ENCODE measurements around the gene KIAA1328. TPM values are rescaled to one million over a fixed set of nuclear protein-coding genes. Genes with fewer than 3 reads are reported as not detected.

The KIAA1328 gene
- total RNA-seq, 4 donors from 2014 or later = 11.3 to 26.1 (median 15.3) TPM

GRCh38 chr18:37251679-37252078, 422.8 kb downstream of the KIAA1328 start:
- 69% methylated on average over 3 of the region's 3 CpGs; no CpG with 5 or more reads in 1 of the 2 donors for WGBS, 2 donors (ENCODE audit: low coverage in 1 of 2)
- Histone ChIP-seq H3K4me3 (no peak overlapping the region), H3K4me1 (peaks cover 0 to 15% (median 0%) of the 10 kb centered on the region in 3 donors), H3K27ac (no peak overlapping the region), H3K36me3 (no peaks in the 10 kb centered on the region), H3K27me3 (peaks cover 97% of the 10 kb centered on the region), H3K9me3 (no peaks in the 10 kb centered on the region)
- no peak for ATAC-seq
- no peak for TF ChIP-seq POLR2A (IDR thresholded peaks at IDR 0.05)

- TF ChIP-seq POLR2A (IDR thresholded peaks at IDR 0.05) (no peak), EP300 (IDR thresholded peaks at IDR 0.05) (no peak), POLR2AphosphoS5 (IDR thresholded peaks at IDR 0.05) (no peak)
- TF ChIP-seq, protein P1, sequence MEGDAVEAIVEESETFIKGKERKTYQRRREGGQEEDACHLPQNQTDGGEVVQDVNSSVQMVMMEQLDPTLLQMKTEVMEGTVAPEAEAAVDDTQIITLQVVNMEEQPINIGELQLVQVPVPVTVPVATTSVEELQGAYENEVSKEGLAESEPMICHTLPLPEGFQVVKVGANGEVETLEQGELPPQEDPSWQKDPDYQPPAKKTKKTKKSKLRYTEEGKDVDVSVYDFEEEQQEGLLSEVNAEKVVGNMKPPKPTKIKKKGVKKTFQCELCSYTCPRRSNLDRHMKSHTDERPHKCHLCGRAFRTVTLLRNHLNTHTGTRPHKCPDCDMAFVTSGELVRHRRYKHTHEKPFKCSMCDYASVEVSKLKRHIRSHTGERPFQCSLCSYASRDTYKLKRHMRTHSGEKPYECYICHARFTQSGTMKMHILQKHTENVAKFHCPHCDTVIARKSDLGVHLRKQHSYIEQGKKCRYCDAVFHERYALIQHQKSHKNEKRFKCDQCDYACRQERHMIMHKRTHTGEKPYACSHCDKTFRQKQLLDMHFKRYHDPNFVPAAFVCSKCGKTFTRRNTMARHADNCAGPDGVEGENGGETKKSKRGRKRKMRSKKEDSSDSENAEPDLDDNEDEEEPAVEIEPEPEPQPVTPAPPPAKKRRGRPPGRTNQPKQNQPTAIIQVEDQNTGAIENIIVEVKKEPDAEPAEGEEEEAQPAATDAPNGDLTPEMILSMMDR (IDR thresholded peaks at IDR 0.05) = no peak
- no peak for ATAC-seq
- Histone ChIP-seq H3K27me3 (peaks cover 97% of the 10 kb centered on the region), H3K9me3 (no peaks in the 10 kb centered on the region), H3K27ac (no peak overlapping the region), H3K4me3 (no peak overlapping the region), H3K4me1 (peaks cover 0 to 15% (median 0%) of the 10 kb centered on the region in 3 donors), H3K36me3 (no peaks in the 10 kb centered on the region)
- WGBS, 2 donors (ENCODE audit: low coverage in 1 of 2) = 74 to 82% methylated on average over 3 of the region's 3 CpGs
Observed at GRCh38 chr18:37252342-37252741, 423.4 kb downstream of the KIAA1328 start.

DNA sequence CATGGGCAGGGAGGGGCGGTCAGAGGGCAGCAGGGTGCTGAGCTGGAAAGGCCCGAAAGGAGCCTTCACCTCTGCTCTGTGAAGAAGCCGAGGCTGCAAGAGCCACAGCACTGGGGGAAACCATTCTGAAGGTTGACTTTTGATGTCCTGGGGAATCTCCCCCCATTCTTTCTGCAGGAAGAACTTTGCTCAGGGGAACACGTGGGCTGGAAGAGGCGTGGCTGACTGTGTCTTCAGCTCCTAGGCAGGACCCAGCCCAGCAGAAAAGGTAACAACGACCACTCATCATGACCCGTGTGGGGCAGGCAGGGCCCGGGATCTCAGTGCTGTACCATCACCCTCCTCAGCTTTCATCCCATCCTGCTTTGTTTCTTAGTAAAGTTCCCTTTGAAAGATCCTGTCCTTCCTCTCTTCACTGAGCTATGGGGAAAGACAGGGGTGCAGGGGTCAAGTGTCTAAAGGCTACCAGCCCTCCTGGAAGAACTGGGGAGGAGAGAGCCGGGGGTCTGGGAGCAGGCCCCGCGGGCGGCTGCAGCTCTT, 424.0 kb downstream of the KIAA1328 start:
- TF ChIP-seq POLR2AphosphoS5 (IDR thresholded peaks at IDR 0.05) (no peak), EP300 (IDR thresholded peaks at IDR 0.05) (no peak), POLR2A (IDR thresholded peaks at IDR 0.05) (no peak)
- TF ChIP-seq, protein P1 (IDR thresholded peaks at IDR 0.05) = no peak
- Histone ChIP-seq H3K27me3 (peaks cover 100% of the 10 kb centered on the region), H3K36me3 (no peaks in the 10 kb centered on the region), H3K4me1 (peaks cover 0 to 15% (median 0%) of the 10 kb centered on the region in 3 donors), H3K27ac (no peak overlapping the region), H3K4me3 (no peak overlapping the region), H3K9me3 (no peaks in the 10 kb centered on the region)
- ATAC-seq = no peak
- 82% methylated on average over 2 to 6 of the region's 12 CpGs for WGBS, 2 donors (ENCODE audit: low coverage in 1 of 2)

DNA sequence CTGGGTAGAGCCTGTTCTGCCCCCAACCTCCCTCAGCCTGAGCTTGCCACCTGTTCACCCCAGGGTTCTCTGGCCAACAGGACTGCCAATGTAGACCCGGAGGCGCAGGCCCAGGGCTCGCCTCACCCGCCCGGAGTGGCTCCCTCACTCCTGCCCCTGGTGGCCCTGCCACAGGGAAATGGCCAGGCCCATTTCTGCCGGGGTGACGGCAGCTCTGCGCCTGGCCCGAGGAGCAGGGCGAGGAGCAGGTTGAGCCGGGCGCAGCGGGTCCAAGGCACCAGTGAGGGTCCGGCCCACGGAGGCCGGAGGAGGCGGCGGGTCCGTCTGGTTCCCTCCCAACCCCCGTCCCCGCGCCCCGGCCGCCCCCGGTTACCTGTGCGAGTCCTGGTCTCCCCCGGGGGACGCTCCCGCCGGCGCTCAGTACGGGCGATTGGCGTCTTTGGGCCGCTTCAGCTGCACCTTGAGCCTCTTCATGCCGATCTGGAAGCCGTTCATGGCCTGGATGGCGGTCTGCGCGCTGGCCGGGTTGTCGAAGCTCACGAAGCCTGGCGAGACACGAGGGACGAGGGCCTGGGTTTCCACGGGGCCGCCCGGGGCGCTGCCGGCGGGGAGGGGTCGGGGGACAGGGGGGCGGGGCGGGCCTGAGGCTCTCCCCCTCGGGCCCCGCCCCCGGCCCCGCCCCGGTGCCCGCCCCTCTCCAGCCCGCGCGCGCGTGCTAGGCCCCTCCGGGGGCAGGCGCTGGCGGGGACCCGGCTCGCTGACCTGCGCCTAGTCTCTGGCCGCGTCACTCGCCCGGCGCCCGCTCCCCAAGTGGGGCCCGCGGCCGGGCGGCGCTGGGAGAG, 424.7 kb downstream of the KIAA1328 start:
- no peak for ATAC-seq
- no peaks in the 10 kb centered on the region for H3K36me3 ChIP-seq
- no peak overlapping the region for H3K27ac ChIP-seq
- H3K9me3 ChIP-seq = no peaks in the 10 kb centered on the region
- H3K4me1 ChIP-seq = peaks cover 0 to 15% (median 0%) of the 10 kb centered on the region in 3 donors
- H3K27me3 ChIP-seq = peaks cover 100% of the 10 kb centered on the region
- peak overlapping the region in 1 of 2 donors; percentile 52 for H3K4me3 ChIP-seq
- no CpG with 5 or more reads among the region's 83 CpGs for WGBS, 2 donors (ENCODE audit: low coverage in 1 of 2)
- TF ChIP-seq, protein P1 (IDR thresholded peaks at IDR 0.05) = no peak
- TF ChIP-seq POLR2AphosphoS5 (IDR thresholded peaks at IDR 0.05) = no peak
- no peak for TF ChIP-seq POLR2A (IDR thresholded peaks at IDR 0.05)
- no peak for TF ChIP-seq EP300 (IDR thresholded peaks at IDR 0.05)

DNA sequence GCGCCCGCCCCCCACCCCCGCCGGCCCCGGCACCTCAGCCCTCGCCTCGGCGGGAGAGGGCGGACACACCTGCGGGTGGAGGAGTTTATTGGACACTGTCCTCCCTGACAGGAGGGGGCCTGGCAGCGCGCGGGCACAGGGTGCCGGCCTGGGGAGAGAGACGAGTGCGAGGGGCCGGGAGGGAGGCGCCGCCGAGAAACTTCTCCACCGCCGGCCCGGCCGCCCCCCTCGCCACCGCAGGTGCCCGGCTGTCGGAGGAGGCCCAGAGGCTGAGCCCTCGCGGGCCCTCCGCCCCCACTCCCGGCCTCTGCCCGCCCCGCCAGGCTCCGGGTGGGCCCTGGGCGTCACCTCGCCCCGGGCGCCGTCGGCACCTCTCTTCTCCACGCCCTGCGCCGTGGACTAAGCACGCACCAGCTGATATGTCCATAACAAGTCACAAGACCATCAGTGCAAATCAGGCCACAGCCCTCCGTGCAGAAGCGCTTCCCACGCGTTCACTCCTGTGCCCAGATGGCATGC, 425.4 kb downstream of the KIAA1328 start:
- Histone ChIP-seq H3K27me3 (peaks cover 100% of the 10 kb centered on the region), H3K4me3 (peak overlapping the region in 1 of 2 donors; percentile 52), H3K27ac (no peak overlapping the region), H3K4me1 (peaks cover 0 to 15% (median 0%) of the 10 kb centered on the region in 3 donors), H3K36me3 (no peaks in the 10 kb centered on the region), H3K9me3 (no peaks in the 10 kb centered on the region)
- no CpG with 5 or more reads among the region's 49 CpGs for WGBS, 2 donors (ENCODE audit: low coverage in 1 of 2)
- TF ChIP-seq POLR2A (IDR thresholded peaks at IDR 0.05) = no peak
- no peak for ATAC-seq
